HepG2 (cell line): Measurements from ENCODE around the gene HENMT1. TPM values are rescaled to one million over a fixed set of nuclear protein-coding genes. Genes with fewer than 3 reads are reported as not detected.

Experiments
- ATAC-seq: fragments of 200-7000 bp; cut with Tn5 transposase; 3 replicates; pipeline ENCODE4 v1.9.1; 2020; ENCODE audit warnings: mild to moderate bottlenecking, moderate library complexity
- BruUV-seq: library from RNA; stranded (reverse); fragments of 400-500 nt; replicated peaks from 2 replicates; lab custom pipeline; 2021; lab: Mats Ljungman, UMichigan
- CTCF ChIA-PET: fragments of 300-600 bp; formaldehyde crosslinking; extraction: SDS; loops from one replicate; lab custom pipeline; 2021; ENCODE audit warnings: low total read pairs, inconsistent platforms, low intra/inter-chr PET ratio; lab: Yijun Ruan, JAX
- POLR2A ChIA-PET: fragments of 350-600 bp; sonication (Branson Sonifier 250); formaldehyde crosslinking; loops from one replicate; lab custom pipeline; 2020; ENCODE audit warnings: antibody characterized with exemption, inconsistent platforms; lab: Yijun Ruan, JAX
- DNase-seq: peaks from one replicate; pipeline ENCODE4 v3.0.0-alpha.2; 2015; ENCODE audit warnings: low spot score
- FAIRE-seq: peaks from 3 replicates; lab custom pipeline; 2011; peaks lifted over from hg19 to GRCh38; lab: Jason Lieb, UNC
- H2AFZ ChIP-seq: one replicate; pipeline ENCODE4 v1.6.1; 2011; ENCODE audit warnings: low read length, inconsistent platforms
- H3K27ac ChIP-seq: fragments of 300-600 bp; 3 replicates; pipeline ENCODE4 v1.8.0; 2011; ENCODE audit warnings: mixed run types, mild to moderate bottlenecking, mixed read lengths, low read length, inconsistent platforms; ENCODE audit not compliant: insufficient read depth; ENCODE audit errors: extremely low read length
- H3K27me3 ChIP-seq, 2 experiments: fragments of 200-600 bp in 1 of 2; 2 replicates in 1 of 2; 3 replicates in 1 of 2; pipeline versions ENCODE4 v1.6.0 to v1.8.0; 2011; ENCODE audit warnings: low read length in 2 of 2, mild to moderate bottlenecking in 2 of 2, moderate library complexity in 2 of 2, inconsistent platforms in 1 of 2; ENCODE audit not compliant: insufficient read depth in 2 of 2, control insufficient read depth in 1 of 2
- H3K36me3 ChIP-seq, 2 experiments: fragments of 200-600 bp in 1 of 2; replicated peaks in 1 of 2; 2 replicates in 1 of 2; 3 replicates in 1 of 2; pipeline versions ENCODE4 v1.5.1 to v1.8.0; 2011; ENCODE audit warnings: low read length in 2 of 2, inconsistent platforms in 1 of 2; ENCODE audit not compliant: insufficient read depth in 2 of 2, control insufficient read depth in 1 of 2
- H3K4me1 ChIP-seq: 2 replicates; pipeline ENCODE4 v1.5.1; 2012; ENCODE audit warnings: low read length, inconsistent platforms; ENCODE audit not compliant: insufficient read depth
- H3K4me2 ChIP-seq: 2 replicates; pipeline ENCODE4 v1.6.0; 2011; ENCODE audit warnings: low read depth, low read length, inconsistent platforms
- H3K4me3 ChIP-seq, 3 experiments: fragments of 200-600 bp in 1 of 3; sonication (generic), shearing (Covaris generic) in 1 of 3; replicated peaks in 1 of 3; 2 replicates each; pipeline ENCODE4 v1.5.1; 2011 to 2016; ENCODE audit warnings: low read length in 3 of 3, inconsistent platforms in 2 of 3, low read depth in 2 of 3, mild to moderate bottlenecking in 2 of 3, control low read depth in 1 of 3, mixed read lengths in 1 of 3; ENCODE audit not compliant: insufficient read depth in 1 of 3
- H3K79me2 ChIP-seq: one replicate; pipeline ENCODE4 v1.6.1; 2011; ENCODE audit warnings: low read length, inconsistent platforms; ENCODE audit not compliant: insufficient read depth
- H3K9ac ChIP-seq: 2 replicates; pipeline ENCODE4 v1.6.0; 2011; ENCODE audit warnings: mild to moderate bottlenecking, low read depth, low read length, inconsistent platforms; ENCODE audit not compliant: insufficient read depth
- H3K9me3 ChIP-seq: 2 replicates; pipeline ENCODE4 v1.5.1; 2012; ENCODE audit warnings: mild to moderate bottlenecking, low read length
- H4K20me1 ChIP-seq: 2 replicates; pipeline ENCODE4 v1.6.0; 2011; ENCODE audit warnings: inconsistent platforms, mild to moderate bottlenecking, low read length, moderate library complexity; ENCODE audit not compliant: insufficient read depth
- DR1 ChIP-seq: sonication (generic); formaldehyde crosslinking; IDR thresholded peaks from 2 replicates; pipeline ENCODE4 v1.8.0; 2021; ENCODE audit warnings: mild to moderate bottlenecking, missing genetic modification reagents, inconsistent platforms
- FIP1L1 ChIP-seq: fragments of 200-400 bp; formaldehyde crosslinking; IDR thresholded peaks from 2 replicates; pipeline ENCODE4 v1.6.1; 2018; ENCODE audit warnings: low read depth, mild to moderate bottlenecking, low read length, moderate library complexity, borderline replicate concordance; ENCODE audit not compliant: insufficient read depth
- KAT7 ChIP-seq: IDR thresholded peaks from 2 replicates; pipeline ENCODE4 v1.6.1; 2018; ENCODE audit warnings: borderline replicate concordance, missing compliant biosample characterization
- PAF1 ChIP-seq: IDR thresholded peaks from 2 replicates; pipeline ENCODE4 v1.6.1; 2016; ENCODE audit warnings: missing genetic modification reagents, missing compliant biosample characterization
- ZBTB20 ChIP-seq: sonication (generic); formaldehyde crosslinking; IDR thresholded peaks from 2 replicates; pipeline ENCODE4 v1.8.1; 2023; ENCODE audit warnings: missing genetic modification reagents, low read depth, mild to moderate bottlenecking, borderline replicate concordance
- ZFP36L2 ChIP-seq: sonication (generic); formaldehyde crosslinking; IDR thresholded peaks from 2 replicates; pipeline ENCODE4 v1.4.0; 2020; ENCODE audit warnings: missing genetic modification reagents
- ZNF136 ChIP-seq: sonication (generic); formaldehyde crosslinking; IDR thresholded peaks from 2 replicates; pipeline ENCODE4 v1.8.1; 2022; ENCODE audit warnings: low read depth, mild to moderate bottlenecking, moderate library complexity, missing genetic modification reagents
- ZNF678 ChIP-seq: sonication (generic); formaldehyde crosslinking; IDR thresholded peaks from 2 replicates; pipeline ENCODE4 v1.4.0; 2020; ENCODE audit warnings: mild to moderate bottlenecking, missing genetic modification reagents
- ZNF720 ChIP-seq: sonication (generic); formaldehyde crosslinking; IDR thresholded peaks from 2 replicates; pipeline ENCODE4 v1.4.0; 2020; ENCODE audit warnings: missing genetic modification reagents
- ZNF747 ChIP-seq: sonication (generic); formaldehyde crosslinking; IDR thresholded peaks from 2 replicates; pipeline ENCODE4 v1.8.1; 2023; ENCODE audit warnings: missing genetic modification reagents, mild to moderate bottlenecking, borderline replicate concordance
- WGBS: methylation state at CpG from one replicate; pipeline ENCODE4 v1.1.6; 2017; ENCODE audit warnings: low lambda C conversion rate; 5-methylcytosine and 5-hydroxymethylcytosine counted together
- in situ Hi-C: cut with HindIII; loops from 2 replicates; pipeline ENCODE4 v1.10.0; 2017; ENCODE audit warnings: low pct_unique_long_range_greater_than_20kb; ENCODE audit not compliant: extremely low pct_ligation_motif_present
- intact Hi-C: fragments of 100-400 bp; cut with micrococcal nuclease; formaldehyde crosslinking; loops from one replicate; pipeline ENCODE4 v1.10.0; 2022; ENCODE audit not compliant: unreplicated experiment
- polyA plus RNA-seq, 8 experiments: library from polyadenylated mRNA; depleted of rRNA in 3 of 8; stranded (reverse) in 7 of 8; unstranded in 1 of 8; fragments of >200 nt; fragmentation: Illumina TruSeq in 4 of 8; extraction: Trizol in 4 of 8; gene quantifications; 2 replicates each; pipeline versions ENCODE4 v1.2.1 to v1.2.3, GENCODE V29; 2011 to 2016; ENCODE audit warnings: low read depth in 4 of 8, missing spikeins in 1 of 8, mixed read lengths in 1 of 8; ENCODE audit not compliant: insufficient read depth in 1 of 8
- total RNA-seq, 5 experiments: library from RNA; depleted of rRNA; stranded (reverse); fragments of >200 nt; fragmentation: Illumina TruSeq; extraction: Trizol; gene quantifications; 2 replicates each; pipeline ENCODE4 v1.2.3, GENCODE V29; 2016; ENCODE audit warnings: low read depth in 1 of 5
- TF ChIP-seq, protein P1 (sequence below): sonication (generic); formaldehyde crosslinking; IDR thresholded peaks from 2 replicates; pipeline ENCODE4 v1.5.1; 2020; ENCODE audit warnings: missing genetic modification reagents, mild to moderate bottlenecking, borderline replicate concordance
- TF ChIP-seq, protein P2 (sequence below): sonication (generic); formaldehyde crosslinking; IDR thresholded peaks from 2 replicates; pipeline ENCODE4 v1.5.0; 2020; ENCODE audit warnings: mild to moderate bottlenecking, low read depth, missing genetic modification reagents, borderline replicate concordance

HENMT1 gene
- total and polyA plus RNA-seq, 2 of the 13 experiments (the other 11 are each of a cell fraction or from before 2014, with no cell fraction given) = not detected

DNA sequence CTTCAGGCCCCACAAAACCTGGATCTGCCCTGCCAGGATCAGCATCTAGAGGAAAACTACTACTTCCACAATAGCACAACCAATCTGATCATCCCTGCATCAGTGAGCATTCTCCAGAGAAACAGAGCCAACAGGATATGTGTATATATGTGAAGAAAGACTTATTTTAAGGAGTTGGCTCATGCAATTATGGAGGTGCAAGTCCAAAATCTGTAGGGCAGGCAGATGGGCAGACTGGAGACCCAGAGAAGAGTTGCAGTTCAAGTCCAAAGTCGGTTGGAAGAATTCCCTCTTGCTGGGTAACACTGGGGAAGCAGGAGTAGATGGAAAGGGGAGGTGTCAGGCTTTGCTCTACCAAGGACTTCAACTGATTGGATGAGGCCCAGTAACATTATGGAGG is 4.9 kb upstream of the HENMT1 start:
- Histone ChIP-seq H3K4me1 (no peaks in the 10 kb centered on the region), H3K4me2 (no peak overlapping the region), H4K20me1 (no peaks in the 10 kb centered on the region), H3K79me2 (no peaks in the 10 kb centered on the region), H3K27ac (no peak overlapping the region), H3K27me3 (no peaks in the 10 kb centered on the region), H3K4me3 (no peak overlapping the region), H3K36me3 (no peaks in the 10 kb centered on the region), H2AFZ (no peak overlapping the region), H3K9me3 (no peaks in the 10 kb centered on the region), H3K9ac (no peak overlapping the region)
- TF ChIP-seq ZBTB20 (CRISPR knock-in tag) = no peak
- no peak for TF ChIP-seq KAT7 (CRISPR knock-in tag)
- no peak for TF ChIP-seq PAF1 (CRISPR knock-in tag)
- TF ChIP-seq ZNF747 (CRISPR knock-in tag) = no peak
- TF ChIP-seq FIP1L1 = no peak
- TF ChIP-seq ZFP36L2 (CRISPR knock-in tag) = no peak
- TF ChIP-seq, protein P1, sequence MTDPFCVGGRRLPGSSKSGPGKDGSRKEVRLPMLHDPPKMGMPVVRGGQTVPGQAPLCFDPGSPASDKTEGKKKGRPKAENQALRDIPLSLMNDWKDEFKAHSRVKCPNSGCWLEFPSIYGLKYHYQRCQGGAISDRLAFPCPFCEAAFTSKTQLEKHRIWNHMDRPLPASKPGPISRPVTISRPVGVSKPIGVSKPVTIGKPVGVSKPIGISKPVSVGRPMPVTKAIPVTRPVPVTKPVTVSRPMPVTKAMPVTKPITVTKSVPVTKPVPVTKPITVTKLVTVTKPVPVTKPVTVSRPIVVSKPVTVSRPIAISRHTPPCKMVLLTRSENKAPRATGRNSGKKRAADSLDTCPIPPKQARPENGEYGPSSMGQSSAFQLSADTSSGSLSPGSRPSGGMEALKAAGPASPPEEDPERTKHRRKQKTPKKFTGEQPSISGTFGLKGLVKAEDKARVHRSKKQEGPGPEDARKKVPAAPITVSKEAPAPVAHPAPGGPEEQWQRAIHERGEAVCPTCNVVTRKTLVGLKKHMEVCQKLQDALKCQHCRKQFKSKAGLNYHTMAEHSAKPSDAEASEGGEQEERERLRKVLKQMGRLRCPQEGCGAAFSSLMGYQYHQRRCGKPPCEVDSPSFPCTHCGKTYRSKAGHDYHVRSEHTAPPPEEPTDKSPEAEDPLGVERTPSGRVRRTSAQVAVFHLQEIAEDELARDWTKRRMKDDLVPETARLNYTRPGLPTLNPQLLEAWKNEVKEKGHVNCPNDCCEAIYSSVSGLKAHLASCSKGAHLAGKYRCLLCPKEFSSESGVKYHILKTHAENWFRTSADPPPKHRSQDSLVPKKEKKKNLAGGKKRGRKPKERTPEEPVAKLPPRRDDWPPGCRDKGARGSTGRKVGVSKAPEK (CRISPR knock-in tag) = no peak
- no peak for TF ChIP-seq ZNF678 (CRISPR knock-in tag)
- TF ChIP-seq, protein P2, sequence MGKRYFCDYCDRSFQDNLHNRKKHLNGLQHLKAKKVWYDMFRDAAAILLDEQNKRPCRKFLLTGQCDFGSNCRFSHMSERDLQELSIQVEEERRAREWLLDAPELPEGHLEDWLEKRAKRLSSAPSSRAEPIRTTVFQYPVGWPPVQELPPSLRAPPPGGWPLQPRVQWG = no peak
- no peak for TF ChIP-seq ZNF136 (CRISPR knock-in tag)
- no peak for TF ChIP-seq ZNF720 (CRISPR knock-in tag)
- no peak for TF ChIP-seq DR1 (CRISPR knock-in tag)
- ATAC-seq (no peak), DNase-seq (no peak), FAIRE-seq (no peak)
- intact Hi-C loops = no loop called here
- POLR2A ChIA-PET = no interaction called here
- in situ Hi-C loops = no loop called here
- WGBS = 7% methylated on average over 1 of the region's 1 CpG
- CTCF ChIA-PET = no interaction called here
- no TSS peak for BruUV-seq
